Activated CD4-positive, CD25-positive, alpha-beta regulatory T cell (primary cell): ENCODE results near the gene GARNL3.

Experiments
- DNase-seq, 4 experiments: peaks; one replicate each; lab custom pipeline; 2025; lab: John Stamatoyannopoulos, UW

GARNL3 gene

GRCh38 chr9:127233550-127233949, 31.0 kb upstream of the GARNL3 start:
- no peak for DNase-seq

GRCh38 chr9:127233989-127234388, 30.6 kb upstream of the GARNL3 start:
- DNase-seq: no peak

DNA sequence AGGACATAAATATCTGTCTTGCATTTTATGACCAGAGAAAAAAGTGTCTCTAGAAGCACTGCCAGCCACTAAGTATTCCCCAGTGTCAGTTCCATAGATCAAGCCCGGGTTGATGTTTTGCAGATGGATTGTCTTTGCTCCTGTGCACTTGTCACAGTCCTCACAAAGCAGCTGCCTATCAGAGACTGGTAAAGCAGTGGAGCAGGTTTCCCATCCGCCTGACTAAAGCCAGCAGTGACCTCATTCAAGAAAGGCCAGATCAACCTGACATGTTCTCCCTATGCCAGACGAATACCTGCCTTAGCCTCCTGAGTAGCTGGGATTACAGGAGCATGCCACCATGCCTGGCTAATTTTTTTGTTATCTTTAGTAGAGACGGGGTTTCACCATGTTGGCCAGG, 26.8 kb upstream of the GARNL3 start:
- DNase-seq: no peak

DNA sequence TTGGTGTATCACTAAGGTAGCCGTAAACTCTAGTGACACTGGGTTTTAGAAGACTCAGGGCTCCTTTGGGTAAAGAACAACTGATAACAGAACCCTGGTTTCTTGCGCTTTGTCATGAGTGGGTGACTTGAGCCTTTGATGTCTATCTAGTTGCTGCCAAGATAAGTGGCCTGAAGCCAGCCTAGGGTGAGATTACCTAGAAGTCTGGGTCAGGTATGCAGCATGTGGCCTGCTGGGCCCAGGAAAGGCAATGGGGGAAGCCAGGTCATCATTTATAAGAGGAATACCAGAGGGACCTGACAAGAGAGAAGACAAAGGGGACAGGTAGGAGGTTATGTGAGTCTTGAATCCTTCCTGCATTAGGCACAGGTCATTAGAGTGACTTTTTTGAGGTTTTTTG, 23.2 kb upstream of the GARNL3 start:
- no peak for DNase-seq

- DNase-seq: peak; percentile 88 to 92 (median 90)
These were observed 19.7 kb upstream of the GARNL3 start for GRCh38 chr9:127244609-127245601.

DNA sequence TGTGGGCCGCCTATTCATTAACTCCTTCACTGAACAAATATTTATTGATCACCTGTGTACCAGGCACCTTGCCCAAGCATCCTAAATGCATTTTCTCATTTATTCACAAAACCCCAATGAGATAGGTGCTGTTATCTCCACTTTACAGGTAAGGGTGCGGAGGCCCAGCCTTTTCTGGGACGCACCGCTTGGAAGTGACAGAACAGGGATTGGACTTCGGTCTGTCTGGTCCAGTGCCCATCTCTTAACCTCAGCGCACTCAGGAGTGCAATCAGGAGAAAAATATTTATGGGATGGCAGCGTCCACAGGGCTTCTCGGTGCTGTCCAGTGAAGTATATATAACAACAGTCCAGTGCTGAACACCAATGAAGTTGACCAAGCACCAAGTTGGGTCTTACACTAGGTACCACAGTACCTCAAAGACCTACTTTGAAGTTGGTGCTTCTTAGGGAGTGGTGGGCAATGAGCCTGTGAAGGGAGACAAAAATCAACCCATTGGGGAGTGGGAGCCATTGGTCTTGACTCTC, 18.9 kb upstream of the GARNL3 start:
- DNase-seq: no peak

DNA sequence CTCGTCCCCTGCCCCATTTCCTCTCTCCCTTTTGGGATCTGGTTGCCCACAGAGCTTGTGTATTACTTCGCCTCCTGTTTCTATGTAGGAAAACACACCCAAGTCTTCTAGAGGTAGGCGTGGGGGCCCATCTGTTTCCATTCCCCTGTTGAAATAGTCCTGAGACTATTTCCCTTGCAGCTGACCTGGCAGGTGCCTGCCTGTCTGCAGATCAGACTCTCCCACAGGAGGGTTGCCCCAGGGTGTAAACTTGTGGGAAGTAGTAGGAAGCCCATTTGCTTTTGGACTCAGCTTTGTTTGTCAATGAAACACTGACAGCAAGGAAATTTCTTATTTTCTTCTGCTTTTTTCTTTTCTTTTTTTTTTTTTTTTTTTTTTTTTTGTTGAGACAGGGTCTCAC, 16.3 kb upstream of the GARNL3 start:
- no peak for DNase-seq

GRCh38 chr9:127249877-127250276, 14.7 kb upstream of the GARNL3 start:
- DNase-seq: no peak

DNA sequence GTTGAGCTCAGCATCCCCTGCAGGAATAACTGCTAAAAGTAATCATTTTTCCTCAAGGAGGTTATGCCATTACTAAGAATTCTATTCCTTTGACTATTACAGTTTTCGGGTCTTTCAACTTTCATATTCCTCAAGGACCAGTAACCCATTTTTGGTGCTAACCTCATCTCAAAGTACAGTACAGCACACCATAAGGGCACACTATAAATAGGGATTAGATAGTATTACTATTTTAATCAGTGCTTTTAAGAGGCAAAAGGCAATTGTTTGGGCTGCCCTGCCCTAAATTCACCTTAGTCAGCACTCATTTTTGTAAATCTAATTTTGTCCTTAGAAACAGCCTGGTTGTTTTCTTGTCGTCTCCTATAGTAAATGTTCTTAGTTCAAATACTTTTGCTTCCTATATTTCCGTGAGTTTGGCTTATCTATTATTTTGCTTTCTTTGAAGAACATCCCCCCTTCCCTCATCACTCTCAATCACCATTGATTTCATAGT, 13.6 kb upstream of the GARNL3 start:
- DNase-seq: no peak

- DNase-seq: no peak
These were observed 11.9 kb upstream of the GARNL3 start for GRCh38 chr9:127252410-127253318.

DNA sequence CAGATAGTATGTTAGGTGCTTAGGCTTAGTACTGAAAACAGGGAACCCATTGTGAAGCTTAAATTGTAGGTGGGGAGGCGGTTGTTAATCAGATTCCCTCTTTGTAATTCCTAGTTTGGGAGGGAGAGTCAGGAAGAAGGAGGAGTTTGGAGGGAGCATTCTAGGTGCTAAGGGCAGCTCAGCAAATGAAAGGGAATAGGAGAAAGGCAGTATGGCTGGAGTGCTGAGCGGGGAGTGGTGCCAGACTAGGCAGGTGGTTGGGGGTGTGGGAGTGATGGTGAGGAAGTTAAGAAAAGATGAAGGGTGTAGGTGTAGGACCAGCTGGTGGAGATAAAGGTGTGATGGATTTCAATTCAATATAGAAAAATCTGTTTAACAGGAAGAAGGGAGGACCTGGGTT, 11.1 kb upstream of the GARNL3 start:
- DNase-seq: no peak

GRCh38 chr9:127255692-127256091, 8.9 kb upstream of the GARNL3 start:
- no peak for DNase-seq

- no peak for DNase-seq
These were observed 8.2 kb upstream of the GARNL3 start for GRCh38 chr9:127256324-127256723.

- no peak for DNase-seq
These were observed 5.7 kb upstream of the GARNL3 start for GRCh38 chr9:127258606-127259471.

GRCh38 chr9:127262602-127263001, 2.0 kb upstream of the GARNL3 start:
- no peak for DNase-seq

DNA sequence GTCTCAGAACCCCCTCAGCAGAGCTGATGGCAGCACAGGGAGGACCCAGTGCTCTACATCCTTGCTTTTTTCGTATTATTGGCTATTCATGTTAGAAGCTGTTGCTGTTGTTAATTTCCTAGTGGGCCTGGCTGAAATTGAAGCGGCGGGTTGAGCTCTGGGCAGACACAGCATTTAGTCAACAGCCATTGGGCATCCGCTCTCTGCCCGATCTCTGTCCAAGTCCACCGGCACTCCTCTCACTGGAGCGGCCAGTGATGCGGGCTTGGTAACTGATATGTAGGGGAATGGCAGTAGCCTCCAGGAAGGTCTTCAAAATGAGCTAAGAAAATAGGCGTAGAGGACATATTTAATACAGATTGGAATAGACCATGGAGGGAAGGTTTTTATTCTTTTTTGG, 1.3 kb upstream of the GARNL3 start:
- no peak for DNase-seq

GRCh38 chr9:127263664-127264063, 910 bp upstream of the GARNL3 start:
- DNase-seq: no peak

DNA sequence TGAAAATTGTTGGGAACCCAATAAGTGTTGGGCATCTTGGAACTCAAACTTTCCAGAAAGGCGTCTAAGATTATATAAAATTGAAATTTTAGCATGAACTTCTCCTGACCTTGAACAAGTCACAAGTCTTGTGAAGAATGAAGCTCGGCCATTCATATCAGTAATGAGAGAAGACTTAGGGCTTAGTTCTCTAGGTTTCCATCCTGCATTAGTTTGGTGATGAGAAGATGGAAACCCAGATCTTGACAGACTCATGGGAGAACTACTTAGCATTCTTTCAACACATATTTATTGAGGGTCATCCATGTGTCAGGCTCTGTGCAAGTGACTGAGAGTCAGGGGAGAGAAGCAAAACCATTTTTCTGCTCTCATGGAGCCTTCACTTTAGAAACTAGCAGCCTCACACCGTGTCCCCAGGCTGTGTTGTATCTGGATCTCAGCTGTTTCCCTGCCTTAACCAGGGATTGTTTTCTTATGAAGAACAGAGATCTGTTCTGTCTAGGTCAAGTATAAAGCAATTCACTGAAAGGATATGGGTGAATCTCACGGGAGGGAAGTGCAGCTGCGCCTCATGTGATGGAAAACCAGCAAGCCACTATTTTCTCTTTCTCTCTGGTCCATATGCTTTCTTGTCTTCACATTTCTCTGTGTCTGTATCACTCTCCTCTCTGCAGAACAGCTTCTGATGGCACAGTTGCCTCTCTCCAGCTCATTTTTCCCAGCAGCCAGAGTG, 3.4 kb downstream of the GARNL3 start:
- no peak for DNase-seq

DNA sequence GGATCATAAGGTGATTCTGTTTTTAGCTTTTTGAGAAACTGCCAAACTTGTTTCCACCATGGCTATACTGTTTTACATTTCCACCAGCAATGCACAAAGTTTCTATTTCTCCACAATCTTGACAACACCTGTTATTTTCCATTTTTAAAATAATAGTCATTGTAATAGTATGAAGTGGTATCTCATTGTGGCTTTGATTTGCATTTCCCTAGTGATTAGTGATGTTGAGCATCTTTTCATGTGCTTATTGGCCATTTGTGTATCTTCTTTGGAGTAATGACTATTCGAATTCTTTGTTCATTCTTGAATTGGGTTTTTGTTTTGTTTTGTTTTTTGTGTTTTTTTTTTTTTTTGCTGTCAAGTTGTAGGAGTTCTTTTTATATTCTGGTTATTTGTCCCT, 4.9 kb downstream of the GARNL3 start:
- DNase-seq: no peak

- DNase-seq: no peak
These were observed 8.8 kb downstream of the GARNL3 start for GRCh38 chr9:127273326-127273725.

- no peak for DNase-seq
These were observed 12.5 kb downstream of the GARNL3 start for GRCh38 chr9:127277099-127277498.
